CD8-positive, alpha-beta memory T cell (primary cell): ENCODE results near the gene FGF6. TPM values are rescaled to one million over a fixed set of nuclear protein-coding genes. Genes with fewer than 3 reads are reported as not detected.
"Not testable (repeated sequence)": the region's sequence is repeated elsewhere in the genome, so short reads cannot be mapped to it uniquely, and the experiment has no call there.

Experiments
- CTCF ChIA-PET: fragments of 350-600 bp; sonication (Branson Sonifier 250); formaldehyde crosslinking; loops from one replicate; lab custom pipeline; 2021; ENCODE audit warnings: antibody characterized with exemption; lab: Charles Lee
- POLR2A ChIA-PET: fragments of 350-600 bp; sonication (Branson Sonifier 250); formaldehyde crosslinking; loops from one replicate; lab custom pipeline; 2021; ENCODE audit warnings: antibody characterized with exemption; lab: Charles Lee
- DNase-seq, 5 donors: peaks; one replicate each; pipeline versions ENCODE4 v3.0.0 to v3.0.0-alpha.2; 2020 to 2022; ENCODE audit warnings: mixed read lengths in 1 of 5
- H3K27ac ChIP-seq: one replicate; pipeline ENCODE4 v1.7.0; 2013; ENCODE audit warnings: low read depth, mild to moderate bottlenecking, low read length, moderate library complexity
- H3K27me3 ChIP-seq: 2 replicates; pipeline ENCODE4 v1.7.0; 2013; ENCODE audit warnings: low read length, mild to moderate bottlenecking; ENCODE audit not compliant: insufficient read depth, poor library complexity, severe bottlenecking
- H3K36me3 ChIP-seq: 2 replicates; pipeline ENCODE4 v1.7.0; 2013; ENCODE audit warnings: mild to moderate bottlenecking, low read length, moderate library complexity; ENCODE audit not compliant: insufficient read depth
- H3K4me1 ChIP-seq: 2 replicates; pipeline ENCODE4 v1.7.0; 2013; ENCODE audit warnings: mild to moderate bottlenecking, low read length, moderate library complexity; ENCODE audit not compliant: insufficient read depth
- H3K4me3 ChIP-seq: 2 replicates; pipeline ENCODE4 v1.7.0; 2013; ENCODE audit warnings: mild to moderate bottlenecking, low read length
- H3K9me3 ChIP-seq: 2 replicates; pipeline ENCODE4 v1.7.0; 2013; ENCODE audit warnings: mild to moderate bottlenecking, low read length
- H3K27ac Mint-ChIP-seq, 8 donors: one replicate each; pipeline ENCODE4 v1.8.0; 2020 to 2021; ENCODE audit warnings: mixed read lengths in 8 of 8, mild to moderate bottlenecking in 6 of 8, inconsistent platforms in 3 of 8, moderate library complexity in 3 of 8
- H3K27me3 Mint-ChIP-seq, 2 donors: one replicate each; pipeline ENCODE4 v1.8.0; 2020 to 2021; ENCODE audit warnings: mixed read lengths in 2 of 2, mild to moderate bottlenecking in 1 of 2, moderate library complexity in 1 of 2
- H3K36me3 Mint-ChIP-seq, 3 donors: one replicate each; pipeline ENCODE4 v1.8.0; 2020 to 2021; ENCODE audit warnings: mixed read lengths in 3 of 3, inconsistent platforms in 1 of 3, mild to moderate bottlenecking in 1 of 3
- H3K4me1 Mint-ChIP-seq, 3 donors: one replicate each; pipeline ENCODE4 v1.8.0; 2020 to 2021; ENCODE audit warnings: mixed read lengths in 3 of 3, inconsistent platforms in 1 of 3, mild to moderate bottlenecking in 1 of 3
- H3K4me3 Mint-ChIP-seq, 7 donors: one replicate each; pipeline ENCODE4 v1.8.0; 2020 to 2021; ENCODE audit warnings: mixed read lengths in 7 of 7, mild to moderate bottlenecking in 6 of 7, moderate library complexity in 4 of 7, inconsistent platforms in 2 of 7
- H3K9me3 Mint-ChIP-seq, 5 donors: one replicate each; pipeline ENCODE4 v1.8.0; 2020 to 2022; ENCODE audit warnings: mixed read lengths in 5 of 5, mild to moderate bottlenecking in 3 of 5, moderate library complexity in 2 of 5, inconsistent platforms in 1 of 5
- polyA plus RNA-seq: library from polyadenylated mRNA; unstranded; fragments of 300-500 nt; fragmentation: Illumina TruSeq; gene quantifications from one replicate; pipeline ENCODE4 v1.2.3, GENCODE V29; 2021
- total RNA-seq, 2 experiments: library from RNA; stranded (reverse); gene quantifications; one replicate each; pipeline ENCODE4 v1.2.3, GENCODE V29; 2021

FGF6 gene
- total and polyA plus RNA-seq, 3 experiments from 2014 or later: not detected

DNA sequence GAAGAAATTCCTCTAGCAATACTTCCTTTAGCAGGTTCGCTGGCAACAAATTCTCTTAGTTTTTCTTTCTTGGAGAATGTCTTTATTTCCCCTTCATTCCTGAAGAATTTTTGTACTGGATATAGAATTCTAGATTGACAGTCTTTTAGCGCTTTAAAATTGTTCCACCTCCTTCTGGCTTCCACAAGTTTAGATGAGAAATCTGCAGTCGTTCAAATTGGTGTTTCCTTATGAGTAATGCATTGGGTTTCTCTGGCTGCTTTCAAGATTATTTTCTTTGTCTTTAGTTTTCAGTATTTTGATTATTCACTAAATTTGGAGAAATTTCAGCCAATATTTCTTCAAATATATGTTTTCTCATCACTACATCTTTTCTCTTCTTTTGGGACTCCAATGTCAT is 33.3 kb upstream of the FGF6 start:
- Histone ChIP-seq H3K9me3 (no peaks in the 10 kb centered on the region), H3K4me3 (no peak overlapping the region), H3K4me1 (no peaks in the 10 kb centered on the region), H3K27me3 (no peaks in the 10 kb centered on the region), H3K36me3 (peaks cover 3% of the 10 kb centered on the region), H3K27ac (no peak overlapping the region)
- Mint-ChIP-seq H3K27ac (no peak overlapping the region), H3K27me3 (peaks cover 16 to 39% of the 10 kb centered on the region in 2 donors), H3K4me3 (no peak overlapping the region), H3K9me3 (peaks cover 6 to 20% (median 16%) of the 10 kb centered on the region in 5 donors), H3K36me3 (peaks cover 0 to 12% (median 0%) of the 10 kb centered on the region in 3 donors), H3K4me1 (no peaks in the 10 kb centered on the region)
- ChIA-PET POLR2A (no interaction called here), CTCF (no interaction called here)
- no peak for DNase-seq

DNA sequence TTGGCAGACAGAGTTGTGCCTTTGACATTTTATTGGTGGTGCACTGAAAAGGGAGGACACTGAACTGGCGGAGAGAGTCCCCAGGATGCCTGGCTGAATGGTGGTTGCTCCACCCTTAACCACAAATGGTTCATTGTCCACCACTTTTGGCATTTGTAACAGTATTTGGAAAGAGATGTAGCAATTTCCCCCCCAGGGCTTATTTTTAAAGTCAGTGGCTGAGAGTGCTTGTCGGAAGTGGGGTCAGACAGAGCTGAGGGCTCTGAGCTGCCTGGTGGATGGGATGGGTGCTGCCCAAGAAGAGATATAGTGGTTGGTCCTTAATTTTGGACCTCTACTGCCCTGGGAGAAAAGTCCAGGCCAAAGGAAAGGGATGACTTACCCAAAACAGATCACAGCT is 31.5 kb upstream of the FGF6 start:
- no peak for DNase-seq
- no peaks in the 10 kb centered on the region for H3K4me1 Mint-ChIP-seq
- ChIA-PET CTCF (no interaction called here), POLR2A (no interaction called here)
- no peaks in the 10 kb centered on the region for H3K36me3 ChIP-seq
- no peaks in the 10 kb centered on the region for H3K27me3 ChIP-seq
- H3K4me3 ChIP-seq: no peak overlapping the region
- no peak overlapping the region for H3K27ac Mint-ChIP-seq
- H3K4me1 ChIP-seq: no peaks in the 10 kb centered on the region
- H3K4me3 Mint-ChIP-seq: no peak overlapping the region
- H3K9me3 Mint-ChIP-seq: peaks cover 6 to 20% (median 16%) of the 10 kb centered on the region in 5 donors
- H3K9me3 ChIP-seq: no peaks in the 10 kb centered on the region
- peaks cover 0 to 12% (median 0%) of the 10 kb centered on the region in 3 donors for H3K36me3 Mint-ChIP-seq
- no peak overlapping the region for H3K27ac ChIP-seq
- peaks cover 19 to 50% of the 10 kb centered on the region in 2 donors for H3K27me3 Mint-ChIP-seq

DNA sequence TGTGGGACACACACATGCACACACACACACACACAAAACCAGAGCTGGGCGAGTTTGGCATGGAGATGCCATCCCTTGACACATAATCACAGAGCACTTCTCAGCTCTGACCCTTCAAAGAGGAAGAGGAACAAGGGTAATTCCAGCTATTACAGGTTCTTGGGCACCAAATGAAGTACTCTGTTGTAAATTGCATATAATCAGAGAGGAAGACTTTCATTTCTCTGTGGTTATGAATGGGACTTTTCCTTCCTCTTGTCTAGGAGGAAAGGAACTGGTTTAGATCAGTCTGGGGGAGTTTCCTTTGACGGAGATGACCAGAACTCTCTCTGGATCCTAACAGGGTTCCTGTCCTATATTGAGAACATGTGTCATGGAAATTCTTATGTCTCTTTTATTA is 26.4 kb upstream of the FGF6 start:
- no peaks in the 10 kb centered on the region for H3K36me3 ChIP-seq
- Mint-ChIP-seq H3K27ac (no peak overlapping the region), H3K36me3 (no peaks in the 10 kb centered on the region), H3K4me1 (no peaks in the 10 kb centered on the region), H3K27me3 (peaks cover 15 to 34% of the 10 kb centered on the region in 2 donors), H3K9me3 (no peaks in the 10 kb centered on the region), H3K4me3 (no peak overlapping the region)
- no peak overlapping the region for H3K27ac ChIP-seq
- H3K9me3 ChIP-seq: no peaks in the 10 kb centered on the region
- H3K4me3 ChIP-seq: no peak overlapping the region
- DNase-seq: no peak
- ChIA-PET CTCF (no interaction called here), POLR2A (no interaction called here)
- H3K27me3 ChIP-seq: no peaks in the 10 kb centered on the region
- H3K4me1 ChIP-seq: no peaks in the 10 kb centered on the region

DNA sequence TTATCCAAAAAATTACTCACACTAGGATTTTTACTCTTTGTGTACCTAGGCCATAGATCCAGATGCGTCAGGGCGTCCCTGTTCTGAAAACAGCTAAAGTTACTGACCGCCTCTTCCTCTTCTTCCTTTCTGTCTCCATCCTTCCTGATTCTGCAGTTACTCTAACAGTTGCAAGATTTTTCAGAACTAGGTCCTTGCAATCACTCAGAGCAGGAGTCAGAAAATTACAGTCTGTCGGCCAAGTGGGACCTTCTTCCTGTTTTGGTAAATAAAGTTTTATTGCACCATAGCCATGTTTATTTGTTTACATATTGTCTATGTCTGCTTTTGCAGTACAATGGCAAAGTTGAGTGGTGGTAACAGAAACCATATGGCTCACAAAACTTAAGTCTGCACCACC is 25.6 kb upstream of the FGF6 start:
- no peaks in the 10 kb centered on the region for H3K36me3 Mint-ChIP-seq
- H3K27ac Mint-ChIP-seq: no peak overlapping the region
- no peaks in the 10 kb centered on the region for H3K4me1 Mint-ChIP-seq
- no peaks in the 10 kb centered on the region for H3K9me3 Mint-ChIP-seq
- no peak overlapping the region for H3K4me3 Mint-ChIP-seq
- no peaks in the 10 kb centered on the region for H3K4me1 ChIP-seq
- no peaks in the 10 kb centered on the region for H3K9me3 ChIP-seq
- no peak for DNase-seq
- no peaks in the 10 kb centered on the region for H3K36me3 ChIP-seq
- POLR2A ChIA-PET: no interaction called here
- CTCF ChIA-PET: no interaction called here
- no peak overlapping the region for H3K27ac ChIP-seq
- H3K4me3 ChIP-seq: no peak overlapping the region
- H3K27me3 Mint-ChIP-seq: peaks cover 11 to 29% of the 10 kb centered on the region in 2 donors
- H3K27me3 ChIP-seq: no peaks in the 10 kb centered on the region

DNA sequence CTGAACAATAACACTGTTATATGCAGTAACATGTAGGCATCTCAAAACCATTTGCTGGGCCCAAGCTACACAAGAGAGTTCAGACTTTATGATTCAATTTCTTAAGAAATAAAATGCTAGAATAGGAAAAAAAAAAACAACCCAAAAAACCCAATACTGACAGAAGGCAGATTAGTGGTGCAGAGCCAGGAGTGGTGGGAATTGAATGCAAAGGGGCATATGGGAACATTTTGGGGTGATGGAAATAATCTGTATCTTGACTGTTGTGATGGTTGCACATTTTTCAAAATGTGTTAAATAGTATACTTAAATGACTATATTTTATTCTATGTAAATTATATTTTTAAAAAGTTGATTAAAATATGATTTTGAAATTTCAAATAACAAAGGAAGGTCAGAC is 23.4 kb upstream of the FGF6 start:
- Mint-ChIP-seq H3K36me3 (no peaks in the 10 kb centered on the region), H3K27me3 (peaks cover 5 to 11% of the 10 kb centered on the region in 2 donors), H3K27ac (no peak overlapping the region), H3K4me3 (no peak overlapping the region), H3K9me3 (no peaks in the 10 kb centered on the region), H3K4me1 (no peaks in the 10 kb centered on the region)
- no peaks in the 10 kb centered on the region for H3K9me3 ChIP-seq
- ChIA-PET POLR2A (no interaction called here), CTCF (no interaction called here)
- no peaks in the 10 kb centered on the region for H3K36me3 ChIP-seq
- no peak overlapping the region for H3K4me3 ChIP-seq
- H3K27ac ChIP-seq: no peak overlapping the region
- H3K4me1 ChIP-seq: no peaks in the 10 kb centered on the region
- H3K27me3 ChIP-seq: no peaks in the 10 kb centered on the region
- DNase-seq: no peak

DNA sequence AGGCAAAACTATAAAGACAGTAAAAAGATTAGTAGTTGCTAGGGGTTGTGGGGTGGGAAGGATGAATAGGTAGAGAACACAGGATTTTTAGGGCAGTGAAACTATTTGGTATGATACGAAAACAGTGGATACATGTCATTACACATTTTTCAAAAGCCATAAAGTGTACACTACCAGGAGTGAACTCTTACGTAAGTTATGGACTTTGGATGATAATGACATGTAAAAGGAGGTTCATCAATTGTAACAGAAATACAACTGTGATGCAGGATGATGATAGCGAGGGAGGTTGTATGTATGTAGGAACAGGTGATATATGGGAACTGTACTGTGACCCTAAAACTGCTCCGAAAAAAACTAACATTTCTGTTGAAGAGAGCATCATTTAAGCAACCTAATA is 15.1 kb upstream of the FGF6 start:
- Mint-ChIP-seq H3K27ac (no peak overlapping the region), H3K4me3 (no peak overlapping the region), H3K4me1 (no peaks in the 10 kb centered on the region), H3K9me3 (no peaks in the 10 kb centered on the region), H3K27me3 (peaks cover 0 to 9% of the 10 kb centered on the region in 2 donors), H3K36me3 (no peaks in the 10 kb centered on the region)
- Histone ChIP-seq H3K4me1 (no peaks in the 10 kb centered on the region), H3K27ac (no peak overlapping the region), H3K36me3 (no peaks in the 10 kb centered on the region), H3K27me3 (no peaks in the 10 kb centered on the region), H3K4me3 (no peak overlapping the region), H3K9me3 (no peaks in the 10 kb centered on the region)
- CTCF ChIA-PET: interaction anchor here (1.4 kb wide), 1 partner anchor 13 kb away, joined by 3 read pairs; no protein-coding TSS in a partner anchor
- no peak for DNase-seq
- POLR2A ChIA-PET: no interaction called here

DNA sequence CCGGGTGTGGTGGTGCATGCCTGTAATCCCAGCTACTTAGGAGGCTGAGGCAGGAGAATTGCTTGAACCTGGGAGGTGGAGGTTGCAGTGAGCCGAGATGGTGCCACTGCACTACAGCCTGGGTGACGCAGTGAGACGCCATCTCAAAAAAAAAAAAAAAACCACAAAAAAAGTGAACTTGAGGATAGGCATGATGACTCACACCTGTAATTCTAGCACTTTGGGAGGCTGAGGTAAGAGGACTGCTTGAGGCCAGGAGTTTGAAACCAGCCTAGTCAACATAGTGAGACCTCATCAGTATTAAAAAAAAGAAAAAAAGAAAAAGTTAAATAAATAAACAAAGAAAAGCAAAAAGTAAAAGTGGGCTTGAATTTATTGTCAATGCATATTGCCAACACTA is 10.2 kb upstream of the FGF6 start:
- Mint-ChIP-seq H3K9me3 (peaks cover 15 to 24% (median 16%) of the 10 kb centered on the region in 5 donors), H3K27me3 (peaks cover 10 to 43% of the 10 kb centered on the region in 2 donors)
- H3K36me3 ChIP-seq, H3K4me3 ChIP-seq, H3K4me1 ChIP-seq, H3K4me3 Mint-ChIP-seq, H3K27ac Mint-ChIP-seq, H3K36me3 Mint-ChIP-seq, H3K4me1 Mint-ChIP-seq, DNase-seq, H3K9me3 ChIP-seq, H3K27ac ChIP-seq, H3K27me3 ChIP-seq, POLR2A ChIA-PET, CTCF ChIA-PET: not testable (repeated sequence)

DNA sequence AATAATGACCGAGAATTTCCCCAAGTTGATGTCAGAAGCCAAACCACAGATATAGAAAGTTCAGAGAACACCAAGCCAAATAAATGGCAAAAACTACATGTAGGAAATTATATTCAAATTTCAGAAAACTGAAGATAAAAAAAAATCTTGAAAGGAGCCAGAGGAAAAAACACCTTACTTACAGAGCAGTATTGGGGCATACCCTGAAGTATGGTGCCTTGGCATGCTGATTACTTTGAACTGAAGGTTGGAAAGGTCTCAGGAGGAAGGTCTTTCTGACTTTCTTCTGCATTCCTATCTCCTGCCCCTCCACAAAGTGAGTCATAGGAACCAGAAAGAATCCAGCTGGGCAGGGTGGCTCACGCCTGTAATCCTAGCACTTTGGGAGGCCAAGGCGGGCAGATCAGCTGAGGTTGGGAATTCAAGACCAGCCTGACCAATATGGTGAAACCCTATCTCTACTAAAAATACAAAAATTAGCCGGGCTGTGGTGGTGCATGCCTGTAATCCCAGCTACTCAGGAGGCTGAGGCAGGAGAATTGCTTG is 8.8 kb upstream of the FGF6 start:
- no peaks in the 10 kb centered on the region for H3K36me3 ChIP-seq
- POLR2A ChIA-PET: no interaction called here
- H3K27me3 Mint-ChIP-seq: peaks cover 10 to 56% of the 10 kb centered on the region in 2 donors
- no peak overlapping the region for H3K4me3 ChIP-seq
- no peaks in the 10 kb centered on the region for H3K4me1 ChIP-seq
- no peak overlapping the region for H3K4me3 Mint-ChIP-seq
- H3K27ac ChIP-seq: no peak overlapping the region
- H3K27ac Mint-ChIP-seq: no peak overlapping the region
- H3K9me3 Mint-ChIP-seq: peaks cover 15 to 24% (median 16%) of the 10 kb centered on the region in 5 donors
- no peaks in the 10 kb centered on the region for H3K4me1 Mint-ChIP-seq
- H3K36me3 Mint-ChIP-seq: peaks cover 0 to 7% (median 0%) of the 10 kb centered on the region in 3 donors
- no peaks in the 10 kb centered on the region for H3K9me3 ChIP-seq
- H3K27me3 ChIP-seq: no peaks in the 10 kb centered on the region
- CTCF ChIA-PET: no interaction called here
- DNase-seq: no peak
